Nephron (organoid): ENCODE results near the gene ZER1.
A peak's percentile ranks its signal among the peaks of the same experiment; 100 is the strongest.

Experiments used
- H3K27ac Mint-ChIP-seq, 3 experiments: 2 replicates each; pipeline ENCODE4 v1.8.0; 2020; ENCODE audit warnings: mixed read lengths in 3 of 3, mild to moderate bottlenecking in 2 of 3, moderate library complexity in 1 of 3
- H3K27me3 Mint-ChIP-seq: 2 replicates; pipeline ENCODE4 v1.8.0; 2021; ENCODE audit warnings: low read depth, mild to moderate bottlenecking, moderate library complexity, mixed read lengths
- H3K36me3 Mint-ChIP-seq: 2 replicates; pipeline ENCODE4 v1.8.0; 2020; ENCODE audit warnings: low read depth, mixed read lengths
- H3K4me1 Mint-ChIP-seq: 2 replicates; pipeline ENCODE4 v1.8.0; 2020; ENCODE audit warnings: mixed read lengths
- H3K4me3 Mint-ChIP-seq, 3 experiments: 2 replicates each; pipeline ENCODE4 v1.8.0; 2020; ENCODE audit warnings: mild to moderate bottlenecking in 3 of 3, mixed read lengths in 3 of 3, moderate library complexity in 2 of 3
- H3K9me3 Mint-ChIP-seq: 2 replicates; pipeline ENCODE4 v1.8.0; 2020; ENCODE audit warnings: mixed read lengths
- CTCF ChIP-seq, 3 experiments: fragments of 200-600 bp; sonication (generic); IDR thresholded peaks; one replicate each; pipeline ENCODE4 v1.5.0; 2021; ENCODE audit warnings: antibody characterized with exemption in 3 of 3; ENCODE audit not compliant: unreplicated experiment in 3 of 3

The ZER1 gene

GRCh38 chr9:128743421-128743820, 28.3 kb downstream of the ZER1 start:
- Mint-ChIP-seq H3K27ac (no peak overlapping the region), H3K4me1 (peaks cover 5% of the 10 kb centered on the region), H3K4me3 (no peak overlapping the region), H3K27me3 (no peaks in the 10 kb centered on the region), H3K36me3 (peaks cover 21% of the 10 kb centered on the region), H3K9me3 (no peaks in the 10 kb centered on the region)
- TF ChIP-seq CTCF (IDR thresholded peaks at IDR 0.05; ENCODE audit: unreplicated experiment in 3 of 3) = no peak

- Mint-ChIP-seq H3K9me3 (no peaks in the 10 kb centered on the region), H3K4me3 (no peak overlapping the region), H3K27me3 (no peaks in the 10 kb centered on the region), H3K27ac (no peak overlapping the region), H3K4me1 (peaks cover 4% of the 10 kb centered on the region), H3K36me3 (peaks cover 23% of the 10 kb centered on the region)
- TF ChIP-seq CTCF (IDR thresholded peaks at IDR 0.05; ENCODE audit: unreplicated experiment in 3 of 3) = no peak
Measured at GRCh38 chr9:128742401-128742800, 29.3 kb downstream of the ZER1 start.

- no peak for TF ChIP-seq CTCF (IDR thresholded peaks at IDR 0.05; ENCODE audit: unreplicated experiment in 3 of 3)
- Mint-ChIP-seq H3K9me3 (no peaks in the 10 kb centered on the region), H3K36me3 (peaks cover 41% of the 10 kb centered on the region), H3K4me1 (peaks cover 13% of the 10 kb centered on the region), H3K4me3 (no peak overlapping the region), H3K27me3 (no peaks in the 10 kb centered on the region), H3K27ac (peak overlapping the region in 2 of 3 experiments; percentile 67 to 79)
Measured at GRCh38 chr9:128735373-128735772, 36.4 kb downstream of the ZER1 start.

GRCh38 chr9:128733256-128733655, 38.5 kb downstream of the ZER1 start:
- Mint-ChIP-seq H3K27me3 (no peaks in the 10 kb centered on the region), H3K9me3 (no peaks in the 10 kb centered on the region), H3K4me1 (peaks cover 13% of the 10 kb centered on the region), H3K27ac (peak overlapping the region; percentile 33 to 95 (median 83)), H3K4me3 (peak overlapping the region in 1 of 3 experiments; percentile 48), H3K36me3 (peaks cover 27% of the 10 kb centered on the region)
- peak; percentile 67 to 68 (median 68) for TF ChIP-seq CTCF (IDR thresholded peaks at IDR 0.05; ENCODE audit: unreplicated experiment in 3 of 3)

- no peak overlapping the region for H3K4me3 Mint-ChIP-seq
- peaks cover 13% of the 10 kb centered on the region for H3K4me1 Mint-ChIP-seq
- H3K27ac Mint-ChIP-seq = peak overlapping the region in 2 of 3 experiments; percentile 44 to 95
- no peaks in the 10 kb centered on the region for H3K9me3 Mint-ChIP-seq
- H3K36me3 Mint-ChIP-seq = peaks cover 26% of the 10 kb centered on the region
- no peak for TF ChIP-seq CTCF (IDR thresholded peaks at IDR 0.05; ENCODE audit: unreplicated experiment in 3 of 3)
- no peaks in the 10 kb centered on the region for H3K27me3 Mint-ChIP-seq
Measured at GRCh38 chr9:128732576-128732975, 39.2 kb downstream of the ZER1 start.

- no peak for TF ChIP-seq CTCF (IDR thresholded peaks at IDR 0.05; ENCODE audit: unreplicated experiment in 3 of 3)
- H3K4me1 Mint-ChIP-seq = peaks cover 13% of the 10 kb centered on the region
- no peak overlapping the region for H3K27ac Mint-ChIP-seq
Measured at GRCh38 chr9:128731691-128732090, 40.0 kb downstream of the ZER1 start.

More at GRCh38 chr9:128731691-128732090, 40.0 kb downstream of the ZER1 start:
- H3K36me3 Mint-ChIP-seq = peaks cover 21% of the 10 kb centered on the region
- H3K27me3 Mint-ChIP-seq = no peaks in the 10 kb centered on the region
- H3K4me3 Mint-ChIP-seq = no peak overlapping the region
- H3K9me3 Mint-ChIP-seq = no peaks in the 10 kb centered on the region
